HEK293 (cell line): ENCODE measurements around the gene CTCF.

Source experiments
- AEBP2 ChIP-seq: fragments of 450-650 bp; formaldehyde crosslinking; IDR thresholded peaks from 2 replicates; pipeline ENCODE4 v1.5.1; 2016; ENCODE audit warnings: missing biosample characterization, missing genetic modification characterization, borderline replicate concordance
- HOXC10 ChIP-seq: sonication (generic); formaldehyde crosslinking; IDR thresholded peaks from 2 replicates; pipeline ENCODE4 v1.8.1; 2023; ENCODE audit warnings: mild to moderate bottlenecking, missing genetic modification reagents
- TCF7L2 ChIP-seq: IDR thresholded peaks from 2 replicates; pipeline ENCODE4 v1.6.1; 2011; ENCODE audit warnings: low read depth, mild to moderate bottlenecking, inconsistent platforms, low read length, moderate library complexity, borderline replicate concordance
- ZBTB10 ChIP-seq: fragments of 450-650 bp; formaldehyde crosslinking; IDR thresholded peaks from 2 replicates; pipeline ENCODE4 v1.5.1; 2016; ENCODE audit warnings: missing biosample characterization, missing genetic modification characterization
- ZBTB20 ChIP-seq: fragments of 450-650 bp; formaldehyde crosslinking; IDR thresholded peaks from 2 replicates; pipeline ENCODE4 v1.5.1; 2016; ENCODE audit warnings: missing biosample characterization, missing genetic modification characterization
- ZBTB26 ChIP-seq: fragments of 450-650 bp; formaldehyde crosslinking; optimal IDR thresholded peaks from 2 replicates; pipeline ENCODE3; 2016; ENCODE audit warnings: missing biosample characterization, mild to moderate bottlenecking, missing genetic modification characterization
- ZNF112 ChIP-seq: fragments of 450-650 bp; formaldehyde crosslinking; IDR thresholded peaks from 2 replicates; pipeline ENCODE4 v1.5.0; 2017; ENCODE audit warnings: missing biosample characterization, missing genetic modification characterization
- ZNF114 ChIP-seq: fragments of 450-650 bp; formaldehyde crosslinking; IDR thresholded peaks from 2 replicates; pipeline ENCODE4 v1.5.0; 2017; ENCODE audit warnings: missing biosample characterization, missing genetic modification characterization
- ZNF138 ChIP-seq: fragments of 450-650 bp; formaldehyde crosslinking; IDR thresholded peaks from 2 replicates; pipeline ENCODE4 v1.5.1; 2016; ENCODE audit warnings: missing biosample characterization, missing genetic modification characterization, borderline replicate concordance
- ZNF155 ChIP-seq: fragments of 450-650 bp; formaldehyde crosslinking; IDR thresholded peaks from 2 replicates; pipeline ENCODE4 v1.5.1; 2016; ENCODE audit warnings: missing biosample characterization, missing genetic modification characterization
- ZNF24 ChIP-seq: fragments of 450-650 bp; formaldehyde crosslinking; IDR thresholded peaks from 2 replicates; pipeline ENCODE4 v1.5.1; 2016; ENCODE audit warnings: missing biosample characterization, missing genetic modification characterization
- ZNF248 ChIP-seq: fragments of 450-650 bp; formaldehyde crosslinking; IDR thresholded peaks from 2 replicates; pipeline ENCODE4 v1.5.1; 2017; ENCODE audit warnings: missing biosample characterization, missing genetic modification characterization
- ZNF26 ChIP-seq: fragments of 450-650 bp; formaldehyde crosslinking; IDR thresholded peaks from 2 replicates; pipeline ENCODE4 v1.5.1; 2016; ENCODE audit warnings: missing biosample characterization, missing genetic modification characterization
- ZNF280D ChIP-seq: fragments of 450-650 bp; formaldehyde crosslinking; IDR thresholded peaks from 2 replicates; pipeline ENCODE4 v1.5.1; 2016; ENCODE audit warnings: missing biosample characterization, missing genetic modification characterization
- ZNF324 ChIP-seq: fragments of 450-650 bp; formaldehyde crosslinking; IDR thresholded peaks from 2 replicates; pipeline ENCODE4 v1.5.1; 2016; ENCODE audit warnings: missing biosample characterization, missing genetic modification characterization
- ZNF404 ChIP-seq: fragments of 450-650 bp; formaldehyde crosslinking; IDR thresholded peaks from 2 replicates; pipeline ENCODE4 v1.5.1; 2017; ENCODE audit warnings: missing biosample characterization, missing genetic modification characterization
- ZNF416 ChIP-seq: fragments of 450-650 bp; formaldehyde crosslinking; IDR thresholded peaks from 2 replicates; pipeline ENCODE4 v1.5.1; 2016; ENCODE audit warnings: missing biosample characterization, missing genetic modification characterization
- ZNF426 ChIP-seq: fragments of 450-650 bp; formaldehyde crosslinking; IDR thresholded peaks from 2 replicates; pipeline ENCODE4 v1.5.1; 2017; ENCODE audit warnings: missing biosample characterization, missing genetic modification characterization, mild to moderate bottlenecking, inconsistent platforms, moderate library complexity
- ZNF514 ChIP-seq: fragments of 450-650 bp; formaldehyde crosslinking; IDR thresholded peaks from 2 replicates; pipeline ENCODE4 v1.5.1; 2016; ENCODE audit warnings: missing biosample characterization, missing genetic modification characterization
- ZNF530 ChIP-seq: fragments of 450-650 bp; formaldehyde crosslinking; IDR thresholded peaks from 2 replicates; pipeline ENCODE4 v1.5.1; 2016; ENCODE audit warnings: low read depth, missing biosample characterization, missing genetic modification characterization
- ZNF555 ChIP-seq: fragments of 450-650 bp; formaldehyde crosslinking; conservative IDR thresholded peaks from 2 replicates; pipeline ENCODE4 v1.5.1; 2017; ENCODE audit warnings: missing biosample characterization, mild to moderate bottlenecking, missing genetic modification characterization, inconsistent platforms
- ZNF561 ChIP-seq: fragments of 450-650 bp; IDR thresholded peaks from 2 replicates; pipeline ENCODE4 v1.5.1; 2018; ENCODE audit warnings: missing biosample characterization, missing genetic modification characterization, borderline replicate concordance
- ZNF585B ChIP-seq: fragments of 450-650 bp; formaldehyde crosslinking; IDR thresholded peaks from 2 replicates; pipeline ENCODE4 v1.5.1; 2016; ENCODE audit warnings: missing biosample characterization, missing genetic modification characterization
- ZNF600 ChIP-seq: fragments of 450-650 bp; formaldehyde crosslinking; IDR thresholded peaks from 2 replicates; pipeline ENCODE4 v1.5.1; 2016; ENCODE audit warnings: missing biosample characterization, missing genetic modification characterization
- ZNF610 ChIP-seq: fragments of 450-650 bp; formaldehyde crosslinking; IDR thresholded peaks from 2 replicates; pipeline ENCODE4 v1.5.1; 2016; ENCODE audit warnings: missing biosample characterization, missing genetic modification characterization, borderline replicate concordance
- ZNF692 ChIP-seq: fragments of 450-650 bp; formaldehyde crosslinking; IDR thresholded peaks from 2 replicates; pipeline ENCODE4 v1.5.1; 2016; ENCODE audit warnings: missing biosample characterization, missing genetic modification characterization
- ZNF707 ChIP-seq: fragments of 450-650 bp; formaldehyde crosslinking; IDR thresholded peaks from 2 replicates; pipeline ENCODE4 v1.5.1; 2016; ENCODE audit warnings: missing biosample characterization, missing genetic modification characterization
- ZNF843 ChIP-seq: fragments of 450-650 bp; formaldehyde crosslinking; IDR thresholded peaks from 2 replicates; pipeline ENCODE4 v1.5.1; 2016; ENCODE audit warnings: missing biosample characterization, missing genetic modification characterization

Gene CTCF

GRCh38 chr16:67562918-67563707 lies 787 bp downstream of the CTCF start (continued):
- TF ChIP-seq ZBTB10 (tag by site-specific recombination) (no peak), ZNF155 (tag by site-specific recombination) (no peak), ZNF843 (tag by site-specific recombination) (0 out of 2 replicates have a peak, but pooled peaks have one; percentile 24), ZNF600 (tag by site-specific recombination) (no peak), HOXC10 (CRISPR knock-in tag) (0 out of 2 replicates have a peak, but pooled peaks have one; percentile 32), TCF7L2 (no peak), ZNF138 (tag by site-specific recombination) (no peak), ZBTB20 (tag by site-specific recombination) (peak; percentile 89), ZNF26 (tag by site-specific recombination) (no peak), ZNF610 (no peak), ZNF692 (peak; percentile 65), ZNF248 (tag by site-specific recombination) (no peak), ZNF114 (no peak), ZNF514 (no peak), ZNF555 (tag by site-specific recombination) (no peak), AEBP2 (no peak), ZNF404 (tag by site-specific recombination) (no peak), ZNF280D (no peak), ZNF561 (tag by site-specific recombination) (no peak; the same call in 1 of the 2 replicates), ZNF24 (no peak), ZNF324 (tag by site-specific recombination) (no peak), ZBTB26 (tag by site-specific recombination) (peak; percentile 96), ZNF530 (tag by site-specific recombination) (no peak), ZNF707 (no peak), ZNF416 (tag by site-specific recombination) (no peak), ZNF426 (no peak), ZNF585B (no peak), ZNF112 (tag by site-specific recombination) (no peak)
